GM21360 (cell line): ENCODE data around the gene SMIM10L2A.
"Not testable (repeated sequence)": the region's sequence is repeated elsewhere in the genome, so short reads cannot be mapped to it uniquely, and the experiment has no call there.

Experiments used
- ATAC-seq: cut with Tn5 transposase; IDR thresholded peaks from one replicate; pipeline ENCODE4 v1.9.1; 2021; ENCODE audit warnings: mild to moderate bottlenecking, moderate library complexity; ENCODE audit not compliant: unreplicated experiment

Gene SMIM10L2A

GRCh38 chrX:135421932-135422809, at the start of gene SMIM10L2A:
Gene SMIM10L2A (plus strand): TSS chrX:135421944. CDS start chrX:135422132, 188 bp downstream.
- ATAC-seq, result peak; percentile 40

GRCh38 chrX:135373357-135373756, 48.4 kb upstream of the SMIM10L2A start:
- no peak for ATAC-seq

- no peak for ATAC-seq
These were observed 39.5 kb upstream of the SMIM10L2A start for GRCh38 chrX:135382260-135382659.

GRCh38 chrX:135383249-135383648, 38.5 kb upstream of the SMIM10L2A start:
- no peak for ATAC-seq

GRCh38 chrX:135384161-135384836, 37.4 kb upstream of the SMIM10L2A start:
- no peak for ATAC-seq

GRCh38 chrX:135388841-135389240, 32.9 kb upstream of the SMIM10L2A start:
- ATAC-seq, result no peak

- no peak for ATAC-seq
These were observed 32.5 kb upstream of the SMIM10L2A start for GRCh38 chrX:135389243-135389642.

GRCh38 chrX:135389717-135390116, 32.0 kb upstream of the SMIM10L2A start:
- no peak for ATAC-seq

GRCh38 chrX:135391734-135392133, 30.0 kb upstream of the SMIM10L2A start:
- ATAC-seq, result no peak

GRCh38 chrX:135393051-135393450, 28.7 kb upstream of the SMIM10L2A start:
- ATAC-seq, result no peak

GRCh38 chrX:135395064-135395463, 26.7 kb upstream of the SMIM10L2A start:
- no peak for ATAC-seq

GRCh38 chrX:135396109-135396508, 25.6 kb upstream of the SMIM10L2A start:
- no peak for ATAC-seq

GRCh38 chrX:135396566-135396965, 25.2 kb upstream of the SMIM10L2A start:
- ATAC-seq, result no peak

GRCh38 chrX:135397652-135398051, 24.1 kb upstream of the SMIM10L2A start:
- ATAC-seq, result no peak

GRCh38 chrX:135403374-135403773, 18.4 kb upstream of the SMIM10L2A start:
- ATAC-seq, result no peak

GRCh38 chrX:135406428-135406827, 15.3 kb upstream of the SMIM10L2A start:
- not testable (repeated sequence) for ATAC-seq

- ATAC-seq, result no peak
These were observed 12.9 kb upstream of the SMIM10L2A start for GRCh38 chrX:135408794-135409193.

GRCh38 chrX:135410861-135411627, 10.7 kb upstream of the SMIM10L2A start:
- no peak for ATAC-seq

- ATAC-seq, result no peak
These were observed 9.9 kb upstream of the SMIM10L2A start for GRCh38 chrX:135411893-135412292.

- ATAC-seq, result no peak
These were observed 5.2 kb upstream of the SMIM10L2A start for GRCh38 chrX:135416546-135416945.

GRCh38 chrX:135420831-135421230, 913 bp upstream of the SMIM10L2A start:
- ATAC-seq, result no peak
